PFSK-1 (cell line): Measurements from ENCODE around the gene TUNAR.

Experiments
- FOXP2 ChIP-seq: optimal IDR thresholded peaks from 2 replicates; pipeline ENCODE3; 2011; ENCODE audit warnings: borderline replicate concordance, control low read depth, inconsistent platforms; ENCODE audit not compliant: insufficient read depth; ENCODE audit errors: extremely low read length, extremely low read depth
- POLR2AphosphoS5 ChIP-seq: IDR thresholded peaks from 2 replicates; pipeline ENCODE4 v1.6.1; 2012; ENCODE audit warnings: low read depth, mild to moderate bottlenecking, control low read depth, low read length, moderate library complexity
- SIN3A ChIP-seq: IDR thresholded peaks from 2 replicates; pipeline ENCODE4 v1.6.1; 2012; ENCODE audit warnings: mild to moderate bottlenecking, low read length, moderate library complexity, borderline replicate concordance; ENCODE audit not compliant: insufficient read depth
- TAF1 ChIP-seq: IDR thresholded peaks from 2 replicates; pipeline ENCODE4 v1.6.1; 2012; ENCODE audit warnings: low read length, control low read depth, borderline replicate concordance; ENCODE audit not compliant: insufficient read depth
- TF ChIP-seq, protein P1 (sequence below), 2 experiments: IDR thresholded peaks; 2 replicates each; pipeline versions ENCODE4 v1.6.1 to v1.8.0; 2011 to 2012; ENCODE audit warnings: low read depth in 2 of 2, low read length in 2 of 2, control low read depth in 1 of 2, inconsistent platforms in 1 of 2, mild to moderate bottlenecking in 1 of 2, moderate library complexity in 1 of 2; ENCODE audit not compliant: insufficient read depth in 1 of 2

The TUNAR gene

DNA sequence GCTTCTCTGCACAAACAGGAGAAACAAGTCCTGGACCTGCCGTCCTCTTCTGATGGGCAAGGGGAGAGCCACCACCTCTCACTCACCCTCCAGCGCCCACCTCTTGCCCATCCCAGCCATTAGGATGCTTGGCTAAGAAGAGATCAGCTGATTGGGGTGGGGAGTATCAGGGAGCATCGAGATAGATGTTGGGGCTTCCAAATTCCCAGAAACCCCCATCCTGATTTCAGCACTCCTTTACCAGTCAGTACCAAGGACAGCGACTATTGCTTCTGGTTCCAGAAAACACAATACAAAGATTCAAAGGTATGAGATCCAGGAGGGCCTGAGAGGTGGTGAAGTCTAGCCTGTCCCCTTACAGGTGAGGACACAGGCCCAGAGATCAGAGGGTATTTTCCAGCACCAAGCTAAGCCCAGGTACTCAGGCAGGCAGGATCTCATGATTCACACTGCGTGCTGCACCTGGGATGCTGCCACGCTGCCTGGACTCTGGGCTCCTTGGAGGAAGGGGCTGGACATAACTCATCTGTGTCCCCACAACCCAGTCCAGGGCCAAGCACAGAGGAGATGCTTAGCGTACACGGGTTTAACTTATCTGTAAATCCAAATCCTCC lies 76.6 kb downstream of the TUNAR start:
- TF ChIP-seq SIN3A = no peak
- TF ChIP-seq, protein P1, sequence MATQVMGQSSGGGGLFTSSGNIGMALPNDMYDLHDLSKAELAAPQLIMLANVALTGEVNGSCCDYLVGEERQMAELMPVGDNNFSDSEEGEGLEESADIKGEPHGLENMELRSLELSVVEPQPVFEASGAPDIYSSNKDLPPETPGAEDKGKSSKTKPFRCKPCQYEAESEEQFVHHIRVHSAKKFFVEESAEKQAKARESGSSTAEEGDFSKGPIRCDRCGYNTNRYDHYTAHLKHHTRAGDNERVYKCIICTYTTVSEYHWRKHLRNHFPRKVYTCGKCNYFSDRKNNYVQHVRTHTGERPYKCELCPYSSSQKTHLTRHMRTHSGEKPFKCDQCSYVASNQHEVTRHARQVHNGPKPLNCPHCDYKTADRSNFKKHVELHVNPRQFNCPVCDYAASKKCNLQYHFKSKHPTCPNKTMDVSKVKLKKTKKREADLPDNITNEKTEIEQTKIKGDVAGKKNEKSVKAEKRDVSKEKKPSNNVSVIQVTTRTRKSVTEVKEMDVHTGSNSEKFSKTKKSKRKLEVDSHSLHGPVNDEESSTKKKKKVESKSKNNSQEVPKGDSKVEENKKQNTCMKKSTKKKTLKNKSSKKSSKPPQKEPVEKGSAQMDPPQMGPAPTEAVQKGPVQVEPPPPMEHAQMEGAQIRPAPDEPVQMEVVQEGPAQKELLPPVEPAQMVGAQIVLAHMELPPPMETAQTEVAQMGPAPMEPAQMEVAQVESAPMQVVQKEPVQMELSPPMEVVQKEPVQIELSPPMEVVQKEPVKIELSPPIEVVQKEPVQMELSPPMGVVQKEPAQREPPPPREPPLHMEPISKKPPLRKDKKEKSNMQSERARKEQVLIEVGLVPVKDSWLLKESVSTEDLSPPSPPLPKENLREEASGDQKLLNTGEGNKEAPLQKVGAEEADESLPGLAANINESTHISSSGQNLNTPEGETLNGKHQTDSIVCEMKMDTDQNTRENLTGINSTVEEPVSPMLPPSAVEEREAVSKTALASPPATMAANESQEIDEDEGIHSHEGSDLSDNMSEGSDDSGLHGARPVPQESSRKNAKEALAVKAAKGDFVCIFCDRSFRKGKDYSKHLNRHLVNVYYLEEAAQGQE (IDR thresholded peaks at IDR 0.05; ENCODE audit: insufficient read depth in 1 of 2, low read depth in 2 of 2, low read length in 2 of 2) = peak; percentile 74 to 92

DNA sequence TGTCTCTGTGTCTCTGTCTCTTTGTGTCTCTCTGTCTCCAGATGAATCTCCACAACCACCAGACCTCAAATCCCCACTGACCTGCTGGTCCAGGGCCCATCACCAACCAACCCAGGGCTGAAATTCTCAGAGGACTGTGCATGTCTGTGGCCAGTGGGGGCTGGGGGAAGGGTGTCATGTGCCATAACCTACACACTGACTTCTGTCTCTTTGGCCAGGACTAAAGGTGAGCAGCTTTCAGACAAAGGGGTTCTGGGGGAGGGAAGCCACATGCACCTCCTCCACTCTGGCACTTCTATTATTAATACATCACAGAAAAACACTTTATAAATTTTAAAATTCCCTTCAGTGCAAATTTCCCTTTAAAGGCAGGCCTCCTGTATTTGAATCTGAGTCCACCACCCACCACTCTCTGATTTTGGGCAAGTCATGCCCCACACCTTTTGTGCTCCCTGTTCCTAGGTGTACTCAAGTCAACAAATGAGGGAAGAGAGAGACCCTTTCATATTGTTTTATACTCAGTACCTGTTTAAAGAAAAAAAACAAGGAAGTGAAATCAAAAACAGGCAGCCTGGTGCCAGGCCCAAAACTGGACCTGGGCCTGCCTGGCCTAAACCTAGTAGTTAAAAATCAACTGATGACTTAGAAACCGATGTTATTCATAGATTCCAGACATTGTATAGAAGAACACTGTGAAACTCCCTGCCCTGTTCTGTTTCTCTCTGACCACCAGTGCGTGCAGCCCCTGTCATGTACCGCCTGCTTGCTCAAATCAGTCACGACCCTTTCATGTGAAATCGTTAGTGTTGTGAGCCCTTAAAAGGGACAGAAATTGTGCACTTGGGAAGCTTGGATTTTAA lies 80.2 kb downstream of the TUNAR start:
- TF ChIP-seq, protein P1 (IDR thresholded peaks at IDR 0.05; ENCODE audit: insufficient read depth in 1 of 2, low read depth in 2 of 2, low read length in 2 of 2) = no peak
- TF ChIP-seq TAF1 (no peak), FOXP2 (no peak), SIN3A (no peak), POLR2AphosphoS5 (no peak)

DNA sequence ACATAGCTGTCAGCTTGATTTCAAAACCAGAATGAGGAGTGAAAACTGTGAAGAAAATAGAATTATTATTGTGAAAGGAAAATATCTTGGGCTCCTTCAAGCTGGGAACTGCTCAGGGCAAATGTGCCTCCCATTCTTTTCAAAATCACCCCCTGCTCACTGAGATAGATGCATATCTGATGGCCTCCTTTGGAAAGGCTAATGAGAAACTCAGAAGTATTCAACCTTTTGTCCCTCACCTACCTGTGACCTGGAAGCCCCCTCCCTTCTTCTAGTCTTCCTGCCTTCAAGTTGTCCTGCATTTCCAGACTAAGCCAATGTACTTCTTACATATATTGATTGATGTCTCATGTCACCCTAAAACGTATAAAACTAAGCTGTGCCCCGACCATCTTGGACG lies 81.5 kb downstream of the TUNAR start:
- TF ChIP-seq TAF1 = no peak
- TF ChIP-seq, protein P1 (IDR thresholded peaks at IDR 0.05; ENCODE audit: insufficient read depth in 1 of 2, low read depth in 2 of 2, low read length in 2 of 2) = no peak
- TF ChIP-seq SIN3A = no peak
- TF ChIP-seq FOXP2 = no peak
- TF ChIP-seq POLR2AphosphoS5 = no peak

DNA sequence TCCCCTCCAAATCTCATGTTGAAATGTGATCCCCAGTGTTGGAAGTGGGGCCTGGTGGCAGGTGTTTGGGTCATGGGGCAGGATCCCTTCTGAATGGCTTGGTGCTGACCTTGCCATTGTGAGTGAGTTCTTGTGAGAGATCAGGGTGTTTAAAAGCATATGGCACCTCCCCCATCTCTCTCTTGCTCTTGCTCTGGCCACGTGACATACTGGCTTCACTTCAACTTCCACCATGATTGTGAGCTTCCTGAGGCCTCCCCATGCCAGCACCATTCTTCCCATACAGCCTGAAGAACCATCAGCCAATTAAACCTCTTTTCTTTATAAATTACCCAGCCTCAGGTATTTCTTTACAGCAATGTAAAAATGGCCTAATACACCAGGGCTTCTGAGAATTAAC lies 82.7 kb downstream of the TUNAR start:
- TF ChIP-seq TAF1 (no peak), POLR2AphosphoS5 (no peak), SIN3A (no peak), FOXP2 (no peak)
- TF ChIP-seq, protein P1 (IDR thresholded peaks at IDR 0.05; ENCODE audit: insufficient read depth in 1 of 2, low read depth in 2 of 2, low read length in 2 of 2) = no peak
